ENCODE data around the gene NOSIP. TPM values are rescaled to one million over a fixed set of nuclear protein-coding genes. Genes with fewer than 3 reads are reported as not detected.
A peak's percentile ranks its signal among the peaks of the same experiment; 100 is the strongest.

The NOSIP gene
- total RNA-seq, 1 experiment from 2014 or later, result 142 TPM

GRCh38 chr19:49567861-49568441 is 12.4 kb downstream of the NOSIP start:
- H3K27me3 ChIP-seq (ENCODE audit: control insufficient read depth, insufficient read depth, low read length), result no peaks in the 10 kb centered on the region
- peak; percentile 16 for DNase-seq
- H3K4me3 ChIP-seq (ENCODE audit: insufficient read depth, low read depth, low read length), result no peak overlapping the region
- H3K36me3 ChIP-seq (replicated peaks; ENCODE audit: control insufficient read depth, insufficient read depth, low read length), result no peaks in the 10 kb centered on the region

GRCh38 chr19:49566302-49566701 is 14.1 kb downstream of the NOSIP start:
- no peaks in the 10 kb centered on the region for H3K27me3 ChIP-seq (ENCODE audit: control insufficient read depth, insufficient read depth, low read length)
- no peaks in the 10 kb centered on the region for H3K36me3 ChIP-seq (replicated peaks; ENCODE audit: control insufficient read depth, insufficient read depth, low read length)
- no peak overlapping the region for H3K4me3 ChIP-seq (ENCODE audit: insufficient read depth, low read depth, low read length)
- DNase-seq, result no peak

GRCh38 chr19:49565261-49565660 is 15.1 kb downstream of the NOSIP start:
- no peak for DNase-seq
- H3K27me3 ChIP-seq (ENCODE audit: control insufficient read depth, insufficient read depth, low read length), result no peaks in the 10 kb centered on the region
- H3K4me3 ChIP-seq (ENCODE audit: insufficient read depth, low read depth, low read length), result no peak overlapping the region
- H3K36me3 ChIP-seq (replicated peaks; ENCODE audit: control insufficient read depth, insufficient read depth, low read length), result no peaks in the 10 kb centered on the region

- no peak for DNase-seq
- no peaks in the 10 kb centered on the region for H3K27me3 ChIP-seq (ENCODE audit: control insufficient read depth, insufficient read depth, low read length)
- no peak overlapping the region for H3K4me3 ChIP-seq (ENCODE audit: insufficient read depth, low read depth, low read length)
- H3K36me3 ChIP-seq (replicated peaks; ENCODE audit: control insufficient read depth, insufficient read depth, low read length), result peaks cover 1% of the 10 kb centered on the region
These were observed 15.7 kb downstream of the NOSIP start for GRCh38 chr19:49564616-49565045.

- Histone ChIP-seq H3K36me3 (replicated peaks; ENCODE audit: control insufficient read depth, insufficient read depth, low read length) (peaks cover 7% of the 10 kb centered on the region), H3K4me3 (ENCODE audit: insufficient read depth, low read depth, low read length) (no peak overlapping the region), H3K27me3 (ENCODE audit: control insufficient read depth, insufficient read depth, low read length) (no peaks in the 10 kb centered on the region)
- DNase-seq, result peak; percentile 60
These were observed 19.9 kb downstream of the NOSIP start for GRCh38 chr19:49560358-49560900.

- no peaks in the 10 kb centered on the region for H3K27me3 ChIP-seq (ENCODE audit: control insufficient read depth, insufficient read depth, low read length)
- no peak for DNase-seq
- no peak overlapping the region for H3K4me3 ChIP-seq (ENCODE audit: insufficient read depth, low read depth, low read length)
- H3K36me3 ChIP-seq (replicated peaks; ENCODE audit: control insufficient read depth, insufficient read depth, low read length), result peaks cover 7% of the 10 kb centered on the region
These were observed 20.4 kb downstream of the NOSIP start for GRCh38 chr19:49559928-49560327.

GRCh38 chr19:49559443-49559842 is 20.9 kb downstream of the NOSIP start:
- H3K36me3 ChIP-seq (replicated peaks; ENCODE audit: control insufficient read depth, insufficient read depth, low read length), result peaks cover 9% of the 10 kb centered on the region
- no peak for DNase-seq
- H3K27me3 ChIP-seq (ENCODE audit: control insufficient read depth, insufficient read depth, low read length), result no peaks in the 10 kb centered on the region
- H3K4me3 ChIP-seq (ENCODE audit: insufficient read depth, low read depth, low read length), result no peak overlapping the region

- DNase-seq, result no peak
These were observed 21.8 kb downstream of the NOSIP start for GRCh38 chr19:49558591-49558990.

GRCh38 chr19:49557641-49558325 is 22.6 kb downstream of the NOSIP start:
- no peak overlapping the region for H3K4me3 ChIP-seq (ENCODE audit: insufficient read depth, low read depth, low read length)
- no peaks in the 10 kb centered on the region for H3K27me3 ChIP-seq (ENCODE audit: control insufficient read depth, insufficient read depth, low read length)
- peaks cover 9% of the 10 kb centered on the region for H3K36me3 ChIP-seq (replicated peaks; ENCODE audit: control insufficient read depth, insufficient read depth, low read length)
- no peak for DNase-seq

More at GRCh38 chr19:49558591-49558990, 21.8 kb downstream of the NOSIP start:
- Histone ChIP-seq H3K4me3 (ENCODE audit: insufficient read depth, low read depth, low read length) (no peak overlapping the region), H3K27me3 (ENCODE audit: control insufficient read depth, insufficient read depth, low read length) (no peaks in the 10 kb centered on the region), H3K36me3 (replicated peaks; ENCODE audit: control insufficient read depth, insufficient read depth, low read length) (peaks cover 9% of the 10 kb centered on the region)

- peak; percentile 96 for DNase-seq
These were observed 23.7 kb downstream of the NOSIP start for GRCh38 chr19:49556412-49557398.

GRCh38 chr19:49555600-49556411 is 24.6 kb downstream of the NOSIP start:
- H3K27me3 ChIP-seq (ENCODE audit: control insufficient read depth, insufficient read depth, low read length), result no peaks in the 10 kb centered on the region
- H3K4me3 ChIP-seq (ENCODE audit: insufficient read depth, low read depth, low read length), result peak overlapping the region; percentile 63
- H3K36me3 ChIP-seq (replicated peaks; ENCODE audit: control insufficient read depth, insufficient read depth, low read length), result peaks cover 9% of the 10 kb centered on the region
- DNase-seq, result peak; percentile 99

More at GRCh38 chr19:49556412-49557398, 23.7 kb downstream of the NOSIP start:
- no peaks in the 10 kb centered on the region for H3K27me3 ChIP-seq (ENCODE audit: control insufficient read depth, insufficient read depth, low read length)
- peaks cover 9% of the 10 kb centered on the region for H3K36me3 ChIP-seq (replicated peaks; ENCODE audit: control insufficient read depth, insufficient read depth, low read length)
- H3K4me3 ChIP-seq (ENCODE audit: insufficient read depth, low read depth, low read length), result peak overlapping the region; percentile 63

- H3K27me3 ChIP-seq (ENCODE audit: control insufficient read depth, insufficient read depth, low read length), result no peaks in the 10 kb centered on the region
These were observed 25.6 kb downstream of the NOSIP start for GRCh38 chr19:49554701-49555181.

GRCh38 chr19:49553451-49554271 is 26.7 kb downstream of the NOSIP start:
- Histone ChIP-seq H3K4me3 (ENCODE audit: insufficient read depth, low read depth, low read length) (no peak overlapping the region), H3K36me3 (replicated peaks; ENCODE audit: control insufficient read depth, insufficient read depth, low read length) (peaks cover 5% of the 10 kb centered on the region), H3K27me3 (ENCODE audit: control insufficient read depth, insufficient read depth, low read length) (no peaks in the 10 kb centered on the region)
- no peak for DNase-seq

More at GRCh38 chr19:49554701-49555181, 25.6 kb downstream of the NOSIP start:
- peaks cover 9% of the 10 kb centered on the region for H3K36me3 ChIP-seq (replicated peaks; ENCODE audit: control insufficient read depth, insufficient read depth, low read length)
- H3K4me3 ChIP-seq (ENCODE audit: insufficient read depth, low read depth, low read length), result no peak overlapping the region
- no peak for DNase-seq

Data from H7 (cell line).